Gastrocnemius medialis (tissue), 4 donors: ENCODE results near the gene TXNRD2.

Source experiments
- POLR2A ChIP-seq, 2 donors: fragments of 450-650 bp; IDR thresholded peaks; one replicate each; pipeline ENCODE4 v1.6.1; 2017; ENCODE audit warnings: antibody characterized with exemption in 2 of 2, mild to moderate bottlenecking in 2 of 2, moderate library complexity in 2 of 2
- TF ChIP-seq, protein P1 (sequence below), 5 experiments: fragments of 450-650 bp in 3 of 5; fragments of 200-600 bp in 2 of 5; sonication (generic) in 2 of 5; IDR thresholded peaks in 4 of 5; conservative IDR thresholded peaks in 1 of 5; 1 replicate in 4 of 5; 2 replicates in 1 of 5; pipeline ENCODE4 v1.5.1; 2016 to 2019; ENCODE audit warnings: antibody characterized with exemption in 5 of 5, mild to moderate bottlenecking in 3 of 5, moderate library complexity in 3 of 5

GRCh38 chr22:19865141-19865829 is 76.3 kb downstream of the TXNRD2 start:
- TF ChIP-seq, protein P1, sequence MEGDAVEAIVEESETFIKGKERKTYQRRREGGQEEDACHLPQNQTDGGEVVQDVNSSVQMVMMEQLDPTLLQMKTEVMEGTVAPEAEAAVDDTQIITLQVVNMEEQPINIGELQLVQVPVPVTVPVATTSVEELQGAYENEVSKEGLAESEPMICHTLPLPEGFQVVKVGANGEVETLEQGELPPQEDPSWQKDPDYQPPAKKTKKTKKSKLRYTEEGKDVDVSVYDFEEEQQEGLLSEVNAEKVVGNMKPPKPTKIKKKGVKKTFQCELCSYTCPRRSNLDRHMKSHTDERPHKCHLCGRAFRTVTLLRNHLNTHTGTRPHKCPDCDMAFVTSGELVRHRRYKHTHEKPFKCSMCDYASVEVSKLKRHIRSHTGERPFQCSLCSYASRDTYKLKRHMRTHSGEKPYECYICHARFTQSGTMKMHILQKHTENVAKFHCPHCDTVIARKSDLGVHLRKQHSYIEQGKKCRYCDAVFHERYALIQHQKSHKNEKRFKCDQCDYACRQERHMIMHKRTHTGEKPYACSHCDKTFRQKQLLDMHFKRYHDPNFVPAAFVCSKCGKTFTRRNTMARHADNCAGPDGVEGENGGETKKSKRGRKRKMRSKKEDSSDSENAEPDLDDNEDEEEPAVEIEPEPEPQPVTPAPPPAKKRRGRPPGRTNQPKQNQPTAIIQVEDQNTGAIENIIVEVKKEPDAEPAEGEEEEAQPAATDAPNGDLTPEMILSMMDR (IDR thresholded peaks at IDR 0.05 in 4 of 5, conservative IDR thresholded peaks at IDR 0.05 in 1 of 5) = no peak
- TF ChIP-seq POLR2A (IDR thresholded peaks at IDR 0.05) = no peak
